ENCODE results near the gene WDR48.

DNA sequence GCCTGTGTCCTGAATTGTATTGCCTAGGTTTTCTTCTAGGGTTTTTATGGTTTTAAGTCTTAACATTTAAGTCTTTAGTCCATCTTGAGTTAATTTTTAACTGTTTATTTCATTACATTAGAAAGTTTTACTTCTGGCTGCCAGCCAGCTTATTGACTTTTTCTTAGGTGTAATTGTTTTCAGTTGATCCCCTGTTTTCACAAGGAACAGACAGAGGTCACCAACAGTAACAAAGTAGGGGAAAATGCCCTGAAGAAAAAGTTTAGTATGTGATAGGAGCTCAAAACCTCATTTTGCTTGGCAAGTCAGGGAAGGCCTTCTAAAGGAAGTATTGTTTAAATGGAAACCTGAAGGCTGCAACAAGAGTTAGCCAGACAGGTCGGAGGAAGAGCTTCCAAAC is 10.4 kb downstream of the WDR48 start:
- TF ChIP-seq RFX5 (IDR thresholded peaks at IDR 0.05; ENCODE audit: low read depth, low read length) (no peak), NFYB (IDR thresholded peaks at IDR 0.05; ENCODE audit: extremely low read depth, insufficient read length) (no peak), MXI1 (IDR thresholded peaks at IDR 0.05; ENCODE audit: low read depth, low read length) (no peak), ZNF785 (CRISPR knock-in tag; IDR thresholded peaks at IDR 0.05) (no peak), PTTG1 (tag; IDR thresholded peaks at IDR 0.05; ENCODE audit: low read depth) (no peak), SRSF1 (IDR thresholded peaks at IDR 0.05; ENCODE audit: low read depth, low read length) (no peak), SRF (CRISPR knock-in tag; IDR thresholded peaks at IDR 0.05) (no peak), ZNF212 (CRISPR knock-in tag; IDR thresholded peaks at IDR 0.05) (no peak), MAFK (IDR thresholded peaks at IDR 0.05; ENCODE audit: low read length) (no peak), ZKSCAN1 (IDR thresholded peaks at IDR 0.05; ENCODE audit: low read depth, low read length) (no peak)
- TF ChIP-seq, protein P1, sequence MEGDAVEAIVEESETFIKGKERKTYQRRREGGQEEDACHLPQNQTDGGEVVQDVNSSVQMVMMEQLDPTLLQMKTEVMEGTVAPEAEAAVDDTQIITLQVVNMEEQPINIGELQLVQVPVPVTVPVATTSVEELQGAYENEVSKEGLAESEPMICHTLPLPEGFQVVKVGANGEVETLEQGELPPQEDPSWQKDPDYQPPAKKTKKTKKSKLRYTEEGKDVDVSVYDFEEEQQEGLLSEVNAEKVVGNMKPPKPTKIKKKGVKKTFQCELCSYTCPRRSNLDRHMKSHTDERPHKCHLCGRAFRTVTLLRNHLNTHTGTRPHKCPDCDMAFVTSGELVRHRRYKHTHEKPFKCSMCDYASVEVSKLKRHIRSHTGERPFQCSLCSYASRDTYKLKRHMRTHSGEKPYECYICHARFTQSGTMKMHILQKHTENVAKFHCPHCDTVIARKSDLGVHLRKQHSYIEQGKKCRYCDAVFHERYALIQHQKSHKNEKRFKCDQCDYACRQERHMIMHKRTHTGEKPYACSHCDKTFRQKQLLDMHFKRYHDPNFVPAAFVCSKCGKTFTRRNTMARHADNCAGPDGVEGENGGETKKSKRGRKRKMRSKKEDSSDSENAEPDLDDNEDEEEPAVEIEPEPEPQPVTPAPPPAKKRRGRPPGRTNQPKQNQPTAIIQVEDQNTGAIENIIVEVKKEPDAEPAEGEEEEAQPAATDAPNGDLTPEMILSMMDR (IDR thresholded peaks at IDR 0.05 in 2 of 3, conservative IDR thresholded peaks at IDR 0.05 in 1 of 3; ENCODE audit: insufficient read depth in 2 of 3, low read depth in 1 of 3, low read length in 3 of 3), result no peak
- TF ChIP-seq, protein P2, sequence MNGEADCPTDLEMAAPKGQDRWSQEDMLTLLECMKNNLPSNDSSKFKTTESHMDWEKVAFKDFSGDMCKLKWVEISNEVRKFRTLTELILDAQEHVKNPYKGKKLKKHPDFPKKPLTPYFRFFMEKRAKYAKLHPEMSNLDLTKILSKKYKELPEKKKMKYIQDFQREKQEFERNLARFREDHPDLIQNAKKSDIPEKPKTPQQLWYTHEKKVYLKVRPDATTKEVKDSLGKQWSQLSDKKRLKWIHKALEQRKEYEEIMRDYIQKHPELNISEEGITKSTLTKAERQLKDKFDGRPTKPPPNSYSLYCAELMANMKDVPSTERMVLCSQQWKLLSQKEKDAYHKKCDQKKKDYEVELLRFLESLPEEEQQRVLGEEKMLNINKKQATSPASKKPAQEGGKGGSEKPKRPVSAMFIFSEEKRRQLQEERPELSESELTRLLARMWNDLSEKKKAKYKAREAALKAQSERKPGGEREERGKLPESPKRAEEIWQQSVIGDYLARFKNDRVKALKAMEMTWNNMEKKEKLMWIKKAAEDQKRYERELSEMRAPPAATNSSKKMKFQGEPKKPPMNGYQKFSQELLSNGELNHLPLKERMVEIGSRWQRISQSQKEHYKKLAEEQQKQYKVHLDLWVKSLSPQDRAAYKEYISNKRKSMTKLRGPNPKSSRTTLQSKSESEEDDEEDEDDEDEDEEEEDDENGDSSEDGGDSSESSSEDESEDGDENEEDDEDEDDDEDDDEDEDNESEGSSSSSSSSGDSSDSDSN (IDR thresholded peaks at IDR 0.05; ENCODE audit: borderline replicate concordance in 1 of 2, low read depth in 2 of 2, low read length in 2 of 2), result no peak
